Liver (tissue), 9 donors: ENCODE results near the gene ARSB. TPM values are rescaled to one million over a fixed set of nuclear protein-coding genes. Genes with fewer than 3 reads are reported as not detected.

ENCODE experiments used
- DNase-seq: peaks from one replicate; pipeline ENCODE4 v3.0.0-alpha.2; 2017; ENCODE audit warnings: low spot score
- H3K27ac ChIP-seq, 2 donors: one replicate each; pipeline ENCODE4 v1.7.0; 2013; ENCODE audit warnings: inconsistent platforms in 2 of 2, low read length in 2 of 2, control low read depth in 1 of 2, low read depth in 1 of 2, mild to moderate bottlenecking in 1 of 2
- H3K27me3 ChIP-seq, 4 donors: one replicate each; pipeline versions ENCODE4 v1.6.1 to v1.7.0; 2013; ENCODE audit warnings: low read length in 3 of 4, inconsistent platforms in 1 of 4, mild to moderate bottlenecking in 1 of 4, moderate library complexity in 1 of 4; ENCODE audit not compliant: control insufficient read depth in 4 of 4, insufficient read depth in 4 of 4
- H3K36me3 ChIP-seq, 4 donors: one replicate each; pipeline versions ENCODE4 v1.6.1 to v1.7.0; 2013; ENCODE audit warnings: low read length in 3 of 4, mild to moderate bottlenecking in 3 of 4, low read depth in 1 of 4, moderate library complexity in 1 of 4; ENCODE audit not compliant: control insufficient read depth in 4 of 4, insufficient read depth in 3 of 4
- H3K4me1 ChIP-seq, 4 donors: one replicate each; pipeline versions ENCODE4 v1.6.1 to v1.7.0; 2013; ENCODE audit warnings: low read length in 3 of 4, mild to moderate bottlenecking in 3 of 4, moderate library complexity in 1 of 4; ENCODE audit not compliant: control insufficient read depth in 4 of 4, insufficient read depth in 4 of 4
- H3K4me3 ChIP-seq, 3 donors: one replicate each; pipeline versions ENCODE4 v1.6.1 to v1.7.0; 2013; ENCODE audit warnings: low read length in 3 of 3, control low read depth in 1 of 3, low read depth in 1 of 3, mild to moderate bottlenecking in 1 of 3
- H3K9ac ChIP-seq, 2 donors: one replicate each; pipeline ENCODE4 v1.7.0; 2013; ENCODE audit warnings: low read length in 2 of 2, mild to moderate bottlenecking in 2 of 2, moderate library complexity in 2 of 2, control low read depth in 1 of 2, low read depth in 1 of 2
- H3K9me3 ChIP-seq, 4 donors: one replicate each; pipeline versions ENCODE4 v1.6.1 to v1.7.0; 2013; ENCODE audit warnings: low read length in 3 of 4; ENCODE audit not compliant: control insufficient read depth in 4 of 4
- EGR1 ChIP-seq, 2 donors: IDR thresholded peaks; 2 replicates each; pipeline ENCODE4 v1.6.1; 2016 to 2018; ENCODE audit warnings: antibody characterized with exemption in 2 of 2, low read depth in 2 of 2
- FOXA1 ChIP-seq: IDR thresholded peaks from 2 replicates; pipeline ENCODE4 v1.6.1; 2016; ENCODE audit warnings: antibody characterized with exemption
- FOXA2 ChIP-seq: IDR thresholded peaks from 2 replicates; pipeline ENCODE4 v1.6.1; 2016; ENCODE audit warnings: antibody characterized with exemption
- GABPA ChIP-seq, 2 donors: IDR thresholded peaks in 1 of 2; conservative IDR thresholded peaks in 1 of 2; 2 replicates each; pipeline ENCODE4 v1.6.1; 2016; ENCODE audit warnings: antibody characterized with exemption in 2 of 2, mild to moderate bottlenecking in 1 of 2, moderate library complexity in 1 of 2
- HNF4A ChIP-seq, 2 donors: conservative IDR thresholded peaks; 2 replicates each; pipeline ENCODE4 v1.6.1; 2016; ENCODE audit warnings: antibody characterized with exemption in 2 of 2, mild to moderate bottlenecking in 2 of 2
- HNF4G ChIP-seq: IDR thresholded peaks from 2 replicates; pipeline ENCODE4 v1.6.1; 2016; ENCODE audit warnings: antibody characterized with exemption
- JUND ChIP-seq, 2 donors: IDR thresholded peaks; 2 replicates each; pipeline ENCODE4 v1.6.1; 2016; ENCODE audit warnings: antibody characterized with exemption in 2 of 2
- NR2F2 ChIP-seq: IDR thresholded peaks from 2 replicates; pipeline ENCODE4 v1.6.1; 2016; ENCODE audit warnings: antibody characterized with exemption
- RAD21 ChIP-seq, 2 donors: IDR thresholded peaks; 2 replicates each; pipeline ENCODE4 v1.6.1; 2016; ENCODE audit warnings: antibody characterized with exemption in 2 of 2, mild to moderate bottlenecking in 2 of 2
- RXRA ChIP-seq, 2 donors: IDR thresholded peaks; 2 replicates each; pipeline ENCODE4 v1.6.1; 2017 to 2018; ENCODE audit warnings: antibody characterized with exemption in 2 of 2, mild to moderate bottlenecking in 1 of 2
- YY1 ChIP-seq: IDR thresholded peaks from 2 replicates; pipeline ENCODE4 v1.6.1; 2016; ENCODE audit warnings: antibody characterized with exemption, mild to moderate bottlenecking
- WGBS: extraction: QIAGEN DNeasy Blood & Tissue Kit; methylation state at CpG from one replicate; pipeline ENCODE4 v1.1.7; 2013; 5-methylcytosine and 5-hydroxymethylcytosine counted together
- polyA plus RNA-seq, 2 donors: library from polyadenylated mRNA; stranded (reverse) in 1 of 2; unstranded in 1 of 2; fragments of 200-250 nt in 1 of 2; fragments of >200 nt in 1 of 2; fragmentation: Nextera tagmentation in 1 of 2; extraction: Ambion mirVana in 1 of 2; gene quantifications; one replicate each; pipeline versions ENCODE4 v1.2.1 to v1.2.3, GENCODE V29; 2013 to 2015
- total RNA-seq, 2 donors: library from RNA; depleted of rRNA; stranded (reverse); fragments of >200 nt; gene quantifications; one replicate each; pipeline ENCODE4 v1.2.3, GENCODE V29; 2014
- TF ChIP-seq, protein P1 (sequence below): IDR thresholded peaks from 2 replicates; pipeline ENCODE4 v1.6.1; 2016; ENCODE audit warnings: antibody characterized with exemption
- TF ChIP-seq, protein P2 (sequence below): IDR thresholded peaks from 2 replicates; pipeline ENCODE4 v1.6.1; 2016; ENCODE audit warnings: antibody characterized with exemption, mild to moderate bottlenecking
- TF ChIP-seq, protein P3 (sequence below): fragments of 150-350 bp; IDR thresholded peaks from 2 replicates; pipeline ENCODE4 v1.5.1; 2017; ENCODE audit warnings: improper control_type of control experiment, low read depth, low read length; ENCODE audit not compliant: missing input control
- TF ChIP-seq, protein P4 (sequence below): IDR thresholded peaks from 2 replicates; pipeline ENCODE4 v1.6.1; 2016; ENCODE audit warnings: antibody characterized with exemption
- donor health status: healthy.
- donor health status: healthy.
- donor health status: healthy.
- donor health status: healthy.
- donor health status: healthy.

Gene ARSB
- total and polyA plus RNA-seq, 4 donors: 3.5 to 26.2 (median 8.7) TPM

GRCh38 chr5:78956901-78957300, 28.2 kb downstream of the ARSB start:
- no peak overlapping the region for H3K9ac ChIP-seq
- no peaks in the 10 kb centered on the region for H3K4me1 ChIP-seq
- no peak overlapping the region for H3K4me3 ChIP-seq
- no peaks in the 10 kb centered on the region for H3K27me3 ChIP-seq
- DNase-seq: no peak
- WGBS: 93% methylated on average over 1 of the region's 1 CpG
- H3K27ac ChIP-seq: no peak overlapping the region
- no peak for TF ChIP-seq HNF4A (conservative IDR thresholded peaks at IDR 0.05)
- no peak for TF ChIP-seq RXRA (IDR thresholded peaks at IDR 0.05)
- TF ChIP-seq, protein P1, sequence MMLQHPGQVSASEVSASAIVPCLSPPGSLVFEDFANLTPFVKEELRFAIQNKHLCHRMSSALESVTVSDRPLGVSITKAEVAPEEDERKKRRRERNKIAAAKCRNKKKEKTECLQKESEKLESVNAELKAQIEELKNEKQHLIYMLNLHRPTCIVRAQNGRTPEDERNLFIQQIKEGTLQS: no peak
- no peak for TF ChIP-seq GABPA (IDR thresholded peaks at IDR 0.05 in 1 of 2, conservative IDR thresholded peaks at IDR 0.05 in 1 of 2)
- no peaks in the 10 kb centered on the region for H3K9me3 ChIP-seq
- peaks cover 0 to 5% (median 2%) of the 10 kb centered on the region in 4 donors for H3K36me3 ChIP-seq

GRCh38 chr5:78953092-78953800, 31.9 kb downstream of the ARSB start:
- H3K36me3 ChIP-seq: peaks cover 0 to 5% (median 2%) of the 10 kb centered on the region in 4 donors
- TF ChIP-seq FOXA2: no peak
- no peak for TF ChIP-seq FOXA1
- TF ChIP-seq JUND (IDR thresholded peaks at IDR 0.05): no peak
- TF ChIP-seq, protein P2, sequence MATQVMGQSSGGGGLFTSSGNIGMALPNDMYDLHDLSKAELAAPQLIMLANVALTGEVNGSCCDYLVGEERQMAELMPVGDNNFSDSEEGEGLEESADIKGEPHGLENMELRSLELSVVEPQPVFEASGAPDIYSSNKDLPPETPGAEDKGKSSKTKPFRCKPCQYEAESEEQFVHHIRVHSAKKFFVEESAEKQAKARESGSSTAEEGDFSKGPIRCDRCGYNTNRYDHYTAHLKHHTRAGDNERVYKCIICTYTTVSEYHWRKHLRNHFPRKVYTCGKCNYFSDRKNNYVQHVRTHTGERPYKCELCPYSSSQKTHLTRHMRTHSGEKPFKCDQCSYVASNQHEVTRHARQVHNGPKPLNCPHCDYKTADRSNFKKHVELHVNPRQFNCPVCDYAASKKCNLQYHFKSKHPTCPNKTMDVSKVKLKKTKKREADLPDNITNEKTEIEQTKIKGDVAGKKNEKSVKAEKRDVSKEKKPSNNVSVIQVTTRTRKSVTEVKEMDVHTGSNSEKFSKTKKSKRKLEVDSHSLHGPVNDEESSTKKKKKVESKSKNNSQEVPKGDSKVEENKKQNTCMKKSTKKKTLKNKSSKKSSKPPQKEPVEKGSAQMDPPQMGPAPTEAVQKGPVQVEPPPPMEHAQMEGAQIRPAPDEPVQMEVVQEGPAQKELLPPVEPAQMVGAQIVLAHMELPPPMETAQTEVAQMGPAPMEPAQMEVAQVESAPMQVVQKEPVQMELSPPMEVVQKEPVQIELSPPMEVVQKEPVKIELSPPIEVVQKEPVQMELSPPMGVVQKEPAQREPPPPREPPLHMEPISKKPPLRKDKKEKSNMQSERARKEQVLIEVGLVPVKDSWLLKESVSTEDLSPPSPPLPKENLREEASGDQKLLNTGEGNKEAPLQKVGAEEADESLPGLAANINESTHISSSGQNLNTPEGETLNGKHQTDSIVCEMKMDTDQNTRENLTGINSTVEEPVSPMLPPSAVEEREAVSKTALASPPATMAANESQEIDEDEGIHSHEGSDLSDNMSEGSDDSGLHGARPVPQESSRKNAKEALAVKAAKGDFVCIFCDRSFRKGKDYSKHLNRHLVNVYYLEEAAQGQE: no peak
- no peak for TF ChIP-seq HNF4A (conservative IDR thresholded peaks at IDR 0.05)
- TF ChIP-seq RAD21 (IDR thresholded peaks at IDR 0.05): no peak
- TF ChIP-seq GABPA (IDR thresholded peaks at IDR 0.05 in 1 of 2, conservative IDR thresholded peaks at IDR 0.05 in 1 of 2): no peak
- no peak for TF ChIP-seq YY1
- no peak for TF ChIP-seq HNF4G
- TF ChIP-seq, protein P3, sequence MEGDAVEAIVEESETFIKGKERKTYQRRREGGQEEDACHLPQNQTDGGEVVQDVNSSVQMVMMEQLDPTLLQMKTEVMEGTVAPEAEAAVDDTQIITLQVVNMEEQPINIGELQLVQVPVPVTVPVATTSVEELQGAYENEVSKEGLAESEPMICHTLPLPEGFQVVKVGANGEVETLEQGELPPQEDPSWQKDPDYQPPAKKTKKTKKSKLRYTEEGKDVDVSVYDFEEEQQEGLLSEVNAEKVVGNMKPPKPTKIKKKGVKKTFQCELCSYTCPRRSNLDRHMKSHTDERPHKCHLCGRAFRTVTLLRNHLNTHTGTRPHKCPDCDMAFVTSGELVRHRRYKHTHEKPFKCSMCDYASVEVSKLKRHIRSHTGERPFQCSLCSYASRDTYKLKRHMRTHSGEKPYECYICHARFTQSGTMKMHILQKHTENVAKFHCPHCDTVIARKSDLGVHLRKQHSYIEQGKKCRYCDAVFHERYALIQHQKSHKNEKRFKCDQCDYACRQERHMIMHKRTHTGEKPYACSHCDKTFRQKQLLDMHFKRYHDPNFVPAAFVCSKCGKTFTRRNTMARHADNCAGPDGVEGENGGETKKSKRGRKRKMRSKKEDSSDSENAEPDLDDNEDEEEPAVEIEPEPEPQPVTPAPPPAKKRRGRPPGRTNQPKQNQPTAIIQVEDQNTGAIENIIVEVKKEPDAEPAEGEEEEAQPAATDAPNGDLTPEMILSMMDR: no peak
- TF ChIP-seq, protein P1: no peak
- no peak for TF ChIP-seq EGR1 (IDR thresholded peaks at IDR 0.05; ENCODE audit: low read depth in 2 of 2)
- TF ChIP-seq, protein P4, sequence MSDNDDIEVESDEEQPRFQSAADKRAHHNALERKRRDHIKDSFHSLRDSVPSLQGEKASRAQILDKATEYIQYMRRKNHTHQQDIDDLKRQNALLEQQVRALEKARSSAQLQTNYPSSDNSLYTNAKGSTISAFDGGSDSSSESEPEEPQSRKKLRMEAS: no peak
- no peak for TF ChIP-seq NR2F2
- no peaks in the 10 kb centered on the region for H3K27me3 ChIP-seq
- no peak overlapping the region for H3K27ac ChIP-seq
- 89% methylated on average over 4 of the region's 4 CpGs for WGBS
- DNase-seq: no peak
- H3K9me3 ChIP-seq: no peaks in the 10 kb centered on the region
- H3K9ac ChIP-seq: no peak overlapping the region
- no peaks in the 10 kb centered on the region for H3K4me1 ChIP-seq
- H3K4me3 ChIP-seq: no peak overlapping the region
